Epithelial cell of proximal tubule (primary cell): ENCODE results near the gene JAM3. TPM values are rescaled to one million over a fixed set of nuclear protein-coding genes. Genes with fewer than 3 reads are reported as not detected.

ENCODE experiments used
- DNase-seq: peaks from one replicate; pipeline ENCODE4 v3.0.0-alpha.2; 2011; ENCODE audit warnings: low read depth
- H3K4me3 ChIP-seq: 2 replicates; pipeline ENCODE4 v1.5.1; 2011; ENCODE audit warnings: low read depth, mild to moderate bottlenecking, low read length
- CTCF ChIP-seq: conservative IDR thresholded peaks from 2 replicates; pipeline ENCODE4 v1.5.1; 2012; ENCODE audit warnings: low read depth, mild to moderate bottlenecking, low read length
- total RNA-seq: library from RNA; depleted of rRNA; stranded (reverse); fragments of >200 nt; gene quantifications from 2 replicates; pipeline ENCODE4 v1.2.3, GENCODE V29; 2015

JAM3 gene
- total RNA-seq, 1 donor from 2014 or later: 22.0 TPM

- no peak for TF ChIP-seq CTCF
- no peak for DNase-seq
- H3K4me3 ChIP-seq: no peak overlapping the region
Observed at GRCh38 chr11:134116210-134116609, 47.3 kb downstream of the JAM3 start.

GRCh38 chr11:134118006-134118405, 49.1 kb downstream of the JAM3 start:
- H3K4me3 ChIP-seq: no peak overlapping the region
- DNase-seq: no peak
- no peak for TF ChIP-seq CTCF

GRCh38 chr11:134119094-134119493, 50.2 kb downstream of the JAM3 start:
- H3K4me3 ChIP-seq: no peak overlapping the region
- no peak for TF ChIP-seq CTCF
- DNase-seq: no peak

- H3K4me3 ChIP-seq: no peak overlapping the region
- no peak for DNase-seq
- TF ChIP-seq CTCF: no peak
Observed at GRCh38 chr11:134120143-134120850, 51.4 kb downstream of the JAM3 start.

GRCh38 chr11:134120921-134121526, 52.2 kb downstream of the JAM3 start:
- no peak for DNase-seq
- H3K4me3 ChIP-seq: no peak overlapping the region
- no peak for TF ChIP-seq CTCF

GRCh38 chr11:134124660-134125451, 56.0 kb downstream of the JAM3 start:
- no peak for DNase-seq
- no peak for TF ChIP-seq CTCF

More at GRCh38 chr11:134124660-134125451, 56.0 kb downstream of the JAM3 start:
- H3K4me3 ChIP-seq: no peak overlapping the region
